HK-2 (cell line): Measurements from ENCODE around the gene YY1.
A peak's percentile ranks its signal among the peaks of the same experiment; 100 is the strongest.
"Not testable (repeated sequence)": the region's sequence is repeated elsewhere in the genome, so short reads cannot be mapped to it uniquely, and the experiment has no call there.

Source experiments
- DNase-seq: peaks from one replicate; pipeline ENCODE4 v3.0.0-alpha.2; 2018; ENCODE audit not compliant: unreplicated experiment

YY1 gene

GRCh38 chr14:100296106-100296651, 57.2 kb downstream of the YY1 start:
- no peak for DNase-seq

GRCh38 chr14:100296729-100297128, 57.8 kb downstream of the YY1 start:
- not testable (repeated sequence) for DNase-seq

GRCh38 chr14:100297320-100298300, 58.7 kb downstream of the YY1 start:
- DNase-seq: no peak

GRCh38 chr14:100298551-100299237, 59.8 kb downstream of the YY1 start:
- DNase-seq: no peak

- DNase-seq: no peak
Observed at GRCh38 chr14:100299238-100299560, 60.3 kb downstream of the YY1 start.

GRCh38 chr14:100302616-100303015, 63.7 kb downstream of the YY1 start:
- no peak for DNase-seq

- no peak for DNase-seq
Observed at GRCh38 chr14:100303179-100303578, 64.2 kb downstream of the YY1 start.

- DNase-seq: no peak
Observed at GRCh38 chr14:100303925-100304324, 65.0 kb downstream of the YY1 start.

GRCh38 chr14:100304825-100305323, 65.9 kb downstream of the YY1 start:
- peak; percentile 32 for DNase-seq

- peak; percentile 53 for DNase-seq
Observed at GRCh38 chr14:100305324-100306100, 66.6 kb downstream of the YY1 start.

- DNase-seq: peak; percentile 83
Observed at GRCh38 chr14:100306101-100306997, 67.4 kb downstream of the YY1 start, which contains the start of gene SLC25A29. Gene SLC25A29, minus strand, starts transcription at chr14:100306444. Its CDS starts 212 bp downstream, at chr14:100306232.

GRCh38 chr14:100306998-100307765, 68.2 kb downstream of the YY1 start:
- DNase-seq: no peak

GRCh38 chr14:100307766-100308426, 69.0 kb downstream of the YY1 start:
- no peak for DNase-seq

GRCh38 chr14:100308427-100308792, 69.5 kb downstream of the YY1 start:
- not testable (repeated sequence) for DNase-seq

GRCh38 chr14:100309028-100309737, 70.2 kb downstream of the YY1 start:
- DNase-seq: no peak

GRCh38 chr14:100312110-100312876, 73.3 kb downstream of the YY1 start:
- not testable (repeated sequence) for DNase-seq

GRCh38 chr14:100312877-100313400, 74.0 kb downstream of the YY1 start:
- DNase-seq: no peak
